WI38 (cell line): ENCODE results near the gene ARMC2.

ENCODE experiments used
- H3K4me3 ChIP-seq: 2 replicates; pipeline ENCODE4 v1.5.1; 2011; ENCODE audit warnings: low read depth, mild to moderate bottlenecking, control low read depth, low read length
- CTCF ChIP-seq: IDR thresholded peaks from 2 replicates; pipeline ENCODE4 v1.5.1; 2012; ENCODE audit warnings: low read depth, mild to moderate bottlenecking, control low read depth, low read length

Gene ARMC2

GRCh38 chr6:108941859-108942258 lies 93.6 kb downstream of the ARMC2 start:
- TF ChIP-seq CTCF: no peak
- H3K4me3 ChIP-seq: no peak overlapping the region

DNA sequence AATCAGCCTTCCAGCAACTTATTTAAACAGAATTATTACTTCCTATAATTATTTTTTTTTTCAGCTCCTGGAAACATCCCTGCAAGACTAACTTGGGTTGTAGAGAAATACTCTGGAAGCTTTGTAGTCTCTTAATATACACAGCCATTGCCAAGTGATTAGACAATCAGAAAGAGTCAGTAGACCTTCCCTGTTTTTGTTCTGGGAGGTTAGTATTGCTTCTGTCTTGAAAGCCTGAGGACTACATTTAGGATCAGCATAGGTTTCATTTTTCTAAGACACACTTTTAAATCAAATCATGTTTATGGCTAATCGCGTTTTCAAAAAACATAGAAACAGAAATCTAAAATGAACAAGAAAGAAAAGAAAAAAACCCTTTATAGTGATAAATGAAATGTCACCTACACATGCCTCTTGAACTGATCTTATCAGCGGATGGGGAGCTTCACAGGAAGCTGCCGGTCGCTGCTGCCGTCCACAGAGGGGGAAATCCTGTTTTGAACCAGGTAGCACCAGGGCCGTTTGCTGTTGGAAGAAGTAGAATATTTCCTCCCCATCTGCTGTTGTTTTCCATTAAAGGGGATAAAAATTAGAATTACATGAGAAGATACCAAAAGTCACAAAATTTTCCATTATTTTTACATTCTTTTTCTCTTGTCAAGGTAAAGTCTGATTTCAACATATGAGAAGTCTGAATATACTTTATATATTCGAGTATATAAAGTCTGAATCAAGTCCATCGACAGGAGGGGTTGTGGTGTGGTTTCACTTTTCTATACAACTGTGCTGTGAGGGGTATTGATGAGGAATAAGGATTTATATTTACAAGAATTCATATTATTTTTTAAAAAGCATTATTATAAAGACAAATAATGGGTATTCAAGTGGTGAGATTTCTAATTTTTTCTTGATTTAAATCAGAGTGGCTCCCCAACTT lies 94.6 kb downstream of the ARMC2 start:
- no peak overlapping the region for H3K4me3 ChIP-seq

GRCh38 chr6:108944071-108944470 lies 95.8 kb downstream of the ARMC2 start:
- H3K4me3 ChIP-seq: no peak overlapping the region
- TF ChIP-seq CTCF: no peak

More for the DNA sequence above, 94.6 kb downstream of the ARMC2 start:
- no peak for TF ChIP-seq CTCF

- H3K4me3 ChIP-seq: no peak overlapping the region
- TF ChIP-seq CTCF: no peak
Observed at GRCh38 chr6:108944707-108945680, 96.8 kb downstream of the ARMC2 start.

GRCh38 chr6:108945681-108946159 lies 97.5 kb downstream of the ARMC2 start:
- no peak overlapping the region for H3K4me3 ChIP-seq
- TF ChIP-seq CTCF: no peak

GRCh38 chr6:108946695-108947094 lies 98.5 kb downstream of the ARMC2 start:
- no peak for TF ChIP-seq CTCF
- H3K4me3 ChIP-seq: no peak overlapping the region
